GM19351 (cell line): ENCODE results near the gene LRP1.

Source experiments
- ATAC-seq: cut with Tn5 transposase; IDR thresholded peaks from one replicate; pipeline ENCODE4 v1.9.1; 2021; ENCODE audit warnings: mild to moderate bottlenecking, moderate library complexity; ENCODE audit not compliant: unreplicated experiment

LRP1 gene

DNA sequence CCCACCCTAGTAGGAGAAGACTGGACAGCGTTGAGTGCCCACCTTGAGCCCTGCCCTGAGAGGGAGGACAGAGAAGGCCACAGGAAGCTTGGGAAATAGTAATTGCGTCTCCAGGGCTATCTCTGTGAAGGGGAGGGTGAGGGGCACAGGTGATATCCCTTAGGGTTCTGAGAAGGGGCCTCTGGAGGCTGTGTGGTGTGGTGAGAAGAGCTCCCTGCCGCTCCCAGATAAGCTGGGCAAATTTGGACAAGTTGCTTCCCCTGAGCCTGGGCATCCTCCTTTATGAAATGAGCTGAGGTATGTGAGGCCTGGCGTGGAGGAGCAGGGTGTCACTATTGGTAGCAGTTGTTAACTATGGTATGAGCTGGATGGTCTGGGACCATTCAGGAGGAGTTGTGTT is 42.6 kb downstream of the LRP1 start:
- ATAC-seq: no peak

GRCh38 chr12:57171668-57172067 is 43.4 kb downstream of the LRP1 start:
- no peak for ATAC-seq

GRCh38 chr12:57173089-57173488 is 44.8 kb downstream of the LRP1 start:
- no peak for ATAC-seq

- ATAC-seq: no peak
Observed at GRCh38 chr12:57173683-57174082, 45.4 kb downstream of the LRP1 start.

GRCh38 chr12:57175428-57176138 is 47.3 kb downstream of the LRP1 start:
- no peak for ATAC-seq

DNA sequence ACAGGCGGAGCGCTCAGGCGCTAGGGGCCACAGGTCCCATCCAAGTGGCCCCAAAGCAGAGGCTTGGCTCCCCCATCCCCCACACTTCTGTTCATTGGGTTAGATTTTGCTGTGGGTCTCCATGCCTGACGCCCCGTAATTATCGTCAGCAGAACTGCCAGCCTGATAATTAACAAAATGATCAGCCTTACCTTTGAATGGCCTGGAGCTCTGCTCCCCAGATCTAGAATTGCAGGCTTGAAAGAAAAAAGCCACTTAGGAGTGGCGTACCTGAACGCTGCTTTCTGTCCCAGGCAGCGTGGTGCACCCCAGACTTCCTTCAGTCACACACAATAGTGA is 47.8 kb downstream of the LRP1 start:
- no peak for ATAC-seq

GRCh38 chr12:57176846-57177245 is 48.6 kb downstream of the LRP1 start:
- no peak for ATAC-seq

DNA sequence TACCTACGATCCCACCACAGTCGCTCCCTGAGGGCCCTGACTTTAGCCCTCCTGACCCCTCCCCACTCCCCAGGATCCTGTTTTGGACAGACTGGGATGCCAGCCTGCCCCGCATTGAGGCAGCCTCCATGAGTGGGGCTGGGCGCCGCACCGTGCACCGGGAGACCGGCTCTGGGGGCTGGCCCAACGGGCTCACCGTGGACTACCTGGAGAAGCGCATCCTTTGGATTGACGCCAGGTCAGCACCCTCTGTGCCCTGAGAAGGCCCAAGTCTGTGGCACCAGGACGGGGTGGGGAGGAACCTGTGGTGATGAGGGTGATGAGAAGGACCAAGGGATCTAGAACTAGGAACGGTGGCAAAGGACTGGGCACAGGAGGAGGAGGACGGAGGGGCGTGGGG is 49.1 kb downstream of the LRP1 start:
- no peak for ATAC-seq

- no peak for ATAC-seq
Observed at GRCh38 chr12:57178213-57178612, 49.9 kb downstream of the LRP1 start.

- ATAC-seq: no peak
Observed at GRCh38 chr12:57179331-57180086, 51.2 kb downstream of the LRP1 start.

- ATAC-seq: no peak
Observed at GRCh38 chr12:57180321-57180989, 52.2 kb downstream of the LRP1 start.

GRCh38 chr12:57181072-57181471 is 52.8 kb downstream of the LRP1 start:
- ATAC-seq: no peak

DNA sequence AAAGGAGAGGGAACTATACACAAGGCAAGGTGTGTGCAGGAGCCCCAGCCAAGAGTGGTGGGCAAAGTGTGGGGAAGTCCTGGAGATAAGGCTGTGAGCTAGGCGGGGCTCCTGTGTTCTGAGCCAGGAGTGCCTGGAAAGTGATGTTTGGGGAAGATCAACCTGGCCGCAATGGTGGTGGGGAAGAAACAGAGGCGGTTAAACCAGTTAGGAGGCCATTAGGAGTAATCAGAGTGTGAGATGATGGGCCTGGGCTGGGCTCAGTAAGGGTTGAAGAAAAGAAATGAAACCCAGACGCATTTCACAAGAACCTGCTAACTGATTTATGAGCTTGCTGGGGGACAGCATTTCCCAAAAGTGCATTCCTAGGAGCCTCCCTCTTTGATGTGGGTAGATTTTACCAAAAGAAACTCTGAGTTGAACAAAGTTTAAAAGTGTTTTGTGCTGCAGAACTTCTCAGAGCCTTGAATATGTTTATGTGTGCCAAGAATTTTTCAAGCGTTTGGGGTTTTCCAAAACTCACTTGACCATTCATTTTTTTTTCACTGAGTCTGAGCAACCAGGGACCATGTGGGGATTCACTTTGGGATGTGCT is 53.4 kb downstream of the LRP1 start:
- ATAC-seq: no peak

DNA sequence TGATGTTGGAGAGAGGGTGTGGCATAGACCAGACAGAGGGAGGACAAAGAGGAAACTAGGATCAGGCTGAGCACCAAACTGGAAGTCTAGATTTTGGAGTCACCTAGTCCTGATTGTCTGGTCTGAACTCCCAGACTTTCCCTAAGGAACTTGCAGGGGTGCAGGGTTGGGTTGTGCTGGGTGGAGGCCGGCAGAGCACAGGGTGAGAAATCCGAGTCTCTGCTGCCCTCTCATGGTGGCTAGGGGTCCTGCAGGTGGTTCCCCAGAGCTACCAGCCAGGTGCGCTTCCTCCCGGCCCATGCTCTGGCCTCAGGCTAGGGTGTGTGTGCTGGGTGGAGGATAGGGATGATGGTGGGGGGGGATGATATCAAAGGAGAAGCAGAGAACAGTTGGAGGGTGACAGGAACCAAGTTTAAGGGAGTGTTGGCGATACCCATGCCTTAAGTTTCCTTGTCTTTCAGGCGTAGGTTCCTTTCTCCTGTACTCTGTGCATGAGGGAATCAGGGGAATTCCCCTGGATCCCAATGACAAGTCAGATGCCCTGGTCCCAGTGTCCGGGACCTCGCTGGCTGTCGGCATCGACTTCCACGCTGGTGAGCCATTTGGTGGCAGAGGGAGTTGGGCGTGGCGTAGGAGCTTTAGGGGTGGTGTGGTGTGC is 54.8 kb downstream of the LRP1 start:
- ATAC-seq: peak; percentile 93

DNA sequence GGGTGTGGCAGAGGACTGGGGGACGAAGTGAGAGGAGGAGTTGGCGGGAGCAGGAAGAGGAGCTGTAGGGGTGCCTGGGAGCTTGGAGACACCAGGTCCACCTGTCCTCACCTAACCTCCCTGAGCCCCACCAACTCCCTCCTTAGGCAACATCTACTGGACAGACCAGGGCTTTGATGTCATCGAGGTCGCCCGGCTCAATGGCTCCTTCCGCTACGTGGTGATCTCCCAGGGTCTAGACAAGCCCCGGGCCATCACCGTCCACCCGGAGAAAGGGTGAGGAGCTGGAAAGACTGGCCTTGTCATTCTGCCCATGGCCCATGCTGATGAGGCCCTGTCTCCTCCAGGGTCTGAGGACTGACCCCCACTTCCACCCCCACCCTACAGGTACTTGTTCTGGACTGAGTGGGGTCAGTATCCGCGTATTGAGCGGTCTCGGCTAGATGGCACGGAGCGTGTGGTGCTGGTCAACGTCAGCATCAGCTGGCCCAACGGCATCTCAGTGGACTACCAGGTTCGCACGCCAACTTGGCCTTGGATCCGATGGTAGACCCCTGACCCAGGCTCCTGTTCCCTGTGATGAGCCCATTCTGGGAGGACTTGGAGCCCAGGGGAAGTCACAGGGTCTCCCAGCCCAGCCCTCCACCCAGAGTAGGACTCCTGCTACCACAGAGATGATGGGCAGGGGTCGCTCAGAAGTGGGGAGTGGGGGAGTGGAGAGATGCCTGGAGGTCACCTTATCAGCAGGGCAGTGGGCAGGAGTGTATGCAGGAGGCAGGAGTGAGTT is 55.8 kb downstream of the LRP1 start:
- ATAC-seq: no peak

DNA sequence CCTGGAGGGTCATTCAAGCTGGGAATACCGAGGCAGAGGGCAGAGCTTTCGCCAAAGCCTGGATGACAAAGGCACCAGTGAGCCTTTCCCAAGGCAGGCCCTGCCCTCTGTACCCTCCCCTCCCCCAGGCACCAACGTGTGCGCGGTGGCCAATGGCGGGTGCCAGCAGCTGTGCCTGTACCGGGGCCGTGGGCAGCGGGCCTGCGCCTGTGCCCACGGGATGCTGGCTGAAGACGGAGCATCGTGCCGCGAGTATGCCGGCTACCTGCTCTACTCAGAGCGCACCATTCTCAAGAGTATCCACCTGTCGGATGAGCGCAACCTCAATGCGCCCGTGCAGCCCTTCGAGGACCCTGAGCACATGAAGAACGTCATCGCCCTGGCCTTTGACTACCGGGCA is 57.1 kb downstream of the LRP1 start:
- ATAC-seq: no peak

- no peak for ATAC-seq
Observed at GRCh38 chr12:57185906-57186508, 57.7 kb downstream of the LRP1 start.

GRCh38 chr12:57187222-57188089 is 59.2 kb downstream of the LRP1 start:
- no peak for ATAC-seq

DNA sequence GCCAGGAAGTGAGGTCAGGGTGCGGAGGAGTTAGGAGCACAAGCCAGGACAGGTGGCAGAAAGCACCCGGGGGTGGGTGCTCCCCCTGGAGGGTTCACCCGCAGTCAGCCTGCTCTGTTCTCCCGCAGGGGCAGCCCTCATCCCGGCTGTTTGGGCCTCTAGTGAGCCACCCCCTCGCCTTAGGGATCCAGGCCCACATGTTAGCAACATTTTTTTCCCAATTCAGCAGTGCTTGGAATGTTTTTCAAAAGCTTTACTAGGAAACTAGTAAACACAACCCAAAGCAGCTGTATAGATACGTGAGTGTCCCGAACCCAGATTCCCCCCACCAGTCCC is 59.8 kb downstream of the LRP1 start:
- ATAC-seq: no peak
